ENCODE data around the gene HOXC9.

Gene HOXC9

DNA sequence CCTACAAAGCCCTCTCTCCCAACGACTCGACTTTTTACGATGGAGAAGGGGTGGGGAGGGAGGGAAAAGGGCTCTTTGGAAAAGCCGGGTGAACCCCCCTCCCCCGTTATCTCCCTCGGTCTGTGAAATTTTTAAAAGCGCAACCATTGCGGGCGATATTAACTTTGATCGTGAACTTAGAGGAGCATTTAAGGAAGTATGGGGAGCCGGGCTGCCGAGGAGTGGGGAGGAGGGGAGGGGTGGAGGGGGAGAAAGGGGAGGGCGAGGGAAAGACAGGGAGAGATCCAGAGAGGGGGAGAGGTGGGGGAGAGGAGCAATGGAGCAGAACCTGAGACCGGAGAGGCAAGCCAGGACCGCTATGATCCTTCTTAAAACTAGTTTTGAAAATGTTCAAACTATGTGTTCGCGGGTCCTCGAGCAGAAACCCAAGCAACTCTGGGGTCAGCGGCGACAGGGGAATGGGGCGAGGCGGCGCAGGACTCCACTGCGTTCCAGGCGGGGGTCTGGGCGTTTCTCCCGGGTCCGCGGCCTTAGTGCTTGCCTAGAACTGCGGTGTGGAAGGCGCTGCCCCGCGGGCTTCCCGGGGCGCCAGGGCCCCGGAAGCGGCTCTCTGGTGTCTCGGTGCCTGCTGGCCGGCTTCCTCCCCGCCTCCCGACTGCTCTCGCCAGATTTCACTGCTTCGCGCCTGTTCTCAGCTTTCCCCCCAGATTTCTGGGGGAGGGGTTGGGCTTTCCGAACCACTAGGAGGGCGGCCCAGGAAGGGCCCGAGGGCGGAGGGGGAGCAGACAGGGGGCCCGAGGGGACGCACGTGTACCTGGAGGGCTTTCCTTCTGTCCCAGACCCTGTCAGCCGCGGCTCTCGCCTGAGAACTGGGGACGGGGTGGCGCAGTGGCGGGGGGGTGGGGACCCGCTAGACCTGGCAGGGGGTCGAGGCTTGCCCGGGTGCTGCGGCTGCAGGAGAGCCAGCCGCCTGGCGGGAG, 25.6 kb upstream of the HOXC9 start, which contains the start of gene HOTAIR:
Gene HOTAIR (minus strand): TSS at position 871 of the 980 bp plus-strand sequence.
- H3K27ac ChIP-seq = peak within 1 kb of the TSS; percentile 72
- TF ChIP-seq ZFX (IDR thresholded peaks at IDR 0.05; ENCODE audit: borderline replicate concordance) = no peak
- TF ChIP-seq, protein P1, sequence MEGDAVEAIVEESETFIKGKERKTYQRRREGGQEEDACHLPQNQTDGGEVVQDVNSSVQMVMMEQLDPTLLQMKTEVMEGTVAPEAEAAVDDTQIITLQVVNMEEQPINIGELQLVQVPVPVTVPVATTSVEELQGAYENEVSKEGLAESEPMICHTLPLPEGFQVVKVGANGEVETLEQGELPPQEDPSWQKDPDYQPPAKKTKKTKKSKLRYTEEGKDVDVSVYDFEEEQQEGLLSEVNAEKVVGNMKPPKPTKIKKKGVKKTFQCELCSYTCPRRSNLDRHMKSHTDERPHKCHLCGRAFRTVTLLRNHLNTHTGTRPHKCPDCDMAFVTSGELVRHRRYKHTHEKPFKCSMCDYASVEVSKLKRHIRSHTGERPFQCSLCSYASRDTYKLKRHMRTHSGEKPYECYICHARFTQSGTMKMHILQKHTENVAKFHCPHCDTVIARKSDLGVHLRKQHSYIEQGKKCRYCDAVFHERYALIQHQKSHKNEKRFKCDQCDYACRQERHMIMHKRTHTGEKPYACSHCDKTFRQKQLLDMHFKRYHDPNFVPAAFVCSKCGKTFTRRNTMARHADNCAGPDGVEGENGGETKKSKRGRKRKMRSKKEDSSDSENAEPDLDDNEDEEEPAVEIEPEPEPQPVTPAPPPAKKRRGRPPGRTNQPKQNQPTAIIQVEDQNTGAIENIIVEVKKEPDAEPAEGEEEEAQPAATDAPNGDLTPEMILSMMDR (IDR thresholded peaks at IDR 0.05) = no peak

DNA sequence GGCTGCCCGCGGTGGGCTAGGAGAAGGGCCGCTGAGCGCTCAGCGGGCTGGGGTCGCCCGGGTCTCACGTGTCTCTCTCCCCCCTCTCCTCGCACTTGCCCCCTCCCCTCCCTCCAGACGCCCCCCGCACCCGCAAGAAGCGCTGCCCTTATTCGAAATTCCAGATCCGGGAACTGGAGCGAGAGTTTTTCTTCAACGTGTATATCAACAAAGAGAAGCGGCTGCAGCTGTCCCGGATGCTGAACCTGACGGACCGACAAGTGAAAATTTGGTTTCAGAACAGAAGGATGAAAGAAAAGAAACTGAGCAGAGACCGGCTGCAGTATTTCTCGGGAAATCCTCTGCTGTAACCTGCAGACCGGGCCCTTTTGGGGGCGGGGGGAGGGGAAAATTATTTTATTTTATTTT, 24.9 kb upstream of the HOXC9 start:
- peak overlapping the region; percentile 72 for H3K27ac ChIP-seq
- TF ChIP-seq ZFX (IDR thresholded peaks at IDR 0.05; ENCODE audit: borderline replicate concordance) = no peak
- TF ChIP-seq, protein P1 (IDR thresholded peaks at IDR 0.05) = no peak

DNA sequence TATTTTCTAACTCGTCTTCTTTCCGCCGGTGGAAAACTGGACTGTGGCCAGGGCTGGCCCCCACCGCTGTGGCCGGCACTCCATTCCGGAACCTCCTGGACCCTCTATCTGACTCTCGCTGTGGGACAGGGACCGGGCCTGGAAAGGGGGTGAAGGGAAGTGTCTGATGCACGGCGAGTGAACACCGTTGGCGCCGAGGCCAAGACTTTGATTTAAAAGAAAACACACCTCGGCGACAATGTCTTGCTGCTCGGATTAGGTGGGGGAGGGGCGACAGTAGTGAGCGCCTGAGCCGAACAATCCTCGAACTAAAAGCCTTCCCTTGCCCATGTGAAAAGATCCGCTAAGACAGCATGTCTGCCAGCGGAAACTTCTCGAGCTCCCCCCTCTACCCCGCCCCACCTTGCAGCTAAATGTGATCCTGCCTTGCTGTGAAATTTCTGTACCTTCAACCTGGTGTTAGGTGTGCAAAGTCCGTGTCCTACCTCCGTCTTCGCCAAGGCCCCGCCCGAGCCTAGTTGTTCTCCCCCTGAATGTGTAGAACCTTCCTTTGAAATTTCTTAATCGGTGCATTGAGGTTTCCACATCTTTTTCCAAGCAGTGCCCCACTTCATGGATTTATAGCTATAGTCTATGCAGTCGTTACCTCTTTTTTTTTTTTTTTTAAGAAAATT, 24.3 kb upstream of the HOXC9 start:
- no peak for TF ChIP-seq ZFX (IDR thresholded peaks at IDR 0.05; ENCODE audit: borderline replicate concordance)
- H3K27ac ChIP-seq = peak overlapping the region; percentile 72

DNA sequence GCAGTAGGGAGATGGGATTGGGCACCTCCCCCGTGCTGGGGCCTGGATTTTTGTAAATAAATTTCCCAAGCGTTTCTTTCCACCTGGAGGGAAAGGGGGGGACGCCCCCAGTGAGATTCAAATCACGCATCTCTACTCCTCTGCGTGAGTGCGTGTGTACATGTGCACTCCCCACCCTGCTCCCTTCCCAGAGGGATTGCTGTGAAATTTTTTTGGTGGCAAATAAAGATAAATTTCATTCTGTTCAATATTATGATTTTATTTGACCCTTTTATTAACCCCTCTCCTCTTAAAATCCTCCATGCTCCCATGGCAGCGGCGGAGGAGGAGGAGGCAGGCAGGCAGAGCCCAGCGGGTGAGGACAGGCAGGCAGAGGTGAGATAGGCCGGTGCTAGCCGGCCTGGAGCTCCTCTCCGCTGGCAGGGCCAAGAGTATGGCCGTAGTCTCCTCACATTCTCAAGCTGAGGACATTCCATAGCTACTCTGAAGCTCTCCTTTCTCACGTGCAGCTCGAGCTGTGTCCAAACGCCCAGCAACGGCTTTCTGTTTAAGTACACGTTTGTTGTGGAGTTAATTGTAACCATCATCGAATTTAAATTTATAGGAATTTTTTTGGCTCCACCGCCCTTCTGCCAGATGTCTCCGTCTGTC, 23.7 kb upstream of the HOXC9 start:
- no peak for TF ChIP-seq ZFX (IDR thresholded peaks at IDR 0.05; ENCODE audit: borderline replicate concordance)
- TF ChIP-seq, protein P1 (IDR thresholded peaks at IDR 0.05) = no peak
- peak overlapping the region; percentile 91 for H3K27ac ChIP-seq

DNA sequence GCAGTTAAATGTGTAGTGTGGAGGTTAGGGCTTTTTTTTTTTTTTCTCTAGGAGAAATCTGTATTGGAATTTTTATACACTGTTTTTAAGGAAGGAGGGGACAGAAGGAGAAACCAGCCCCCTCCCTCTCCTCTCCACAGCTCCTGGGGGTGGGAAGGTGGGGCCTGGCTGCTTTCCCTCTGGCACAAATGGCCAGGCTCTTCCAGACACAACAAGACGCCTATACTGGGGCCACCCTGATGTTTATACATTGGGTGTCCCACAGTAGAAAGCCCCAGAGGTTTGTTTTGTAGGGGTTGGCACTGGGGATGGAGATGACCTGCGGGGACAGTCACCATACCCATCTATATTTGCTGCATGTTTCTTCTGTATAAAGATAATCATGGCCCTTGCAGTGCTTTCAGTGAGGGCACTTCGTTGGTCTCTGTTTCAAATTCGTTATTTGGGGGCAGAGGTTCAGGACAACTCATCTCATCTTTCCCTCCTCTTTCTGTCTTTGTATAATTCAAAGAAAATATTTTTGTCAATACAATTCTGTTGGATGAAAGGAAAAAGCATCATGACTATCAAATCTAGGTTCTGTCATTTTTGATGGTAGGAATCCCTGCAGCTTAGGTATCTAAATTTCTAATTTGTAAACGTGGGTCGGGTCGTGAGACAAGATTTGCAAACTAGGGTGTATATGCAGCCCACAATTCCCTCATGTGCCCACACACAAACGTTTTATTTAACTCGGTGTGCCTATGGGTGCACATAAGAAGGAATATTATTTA, 23.0 kb upstream of the HOXC9 start:
- TF ChIP-seq, protein P1 (IDR thresholded peaks at IDR 0.05) = no peak
- no peak for TF ChIP-seq ZFX (IDR thresholded peaks at IDR 0.05; ENCODE audit: borderline replicate concordance)
- H3K27ac ChIP-seq = peak overlapping the region; percentile 91

DNA sequence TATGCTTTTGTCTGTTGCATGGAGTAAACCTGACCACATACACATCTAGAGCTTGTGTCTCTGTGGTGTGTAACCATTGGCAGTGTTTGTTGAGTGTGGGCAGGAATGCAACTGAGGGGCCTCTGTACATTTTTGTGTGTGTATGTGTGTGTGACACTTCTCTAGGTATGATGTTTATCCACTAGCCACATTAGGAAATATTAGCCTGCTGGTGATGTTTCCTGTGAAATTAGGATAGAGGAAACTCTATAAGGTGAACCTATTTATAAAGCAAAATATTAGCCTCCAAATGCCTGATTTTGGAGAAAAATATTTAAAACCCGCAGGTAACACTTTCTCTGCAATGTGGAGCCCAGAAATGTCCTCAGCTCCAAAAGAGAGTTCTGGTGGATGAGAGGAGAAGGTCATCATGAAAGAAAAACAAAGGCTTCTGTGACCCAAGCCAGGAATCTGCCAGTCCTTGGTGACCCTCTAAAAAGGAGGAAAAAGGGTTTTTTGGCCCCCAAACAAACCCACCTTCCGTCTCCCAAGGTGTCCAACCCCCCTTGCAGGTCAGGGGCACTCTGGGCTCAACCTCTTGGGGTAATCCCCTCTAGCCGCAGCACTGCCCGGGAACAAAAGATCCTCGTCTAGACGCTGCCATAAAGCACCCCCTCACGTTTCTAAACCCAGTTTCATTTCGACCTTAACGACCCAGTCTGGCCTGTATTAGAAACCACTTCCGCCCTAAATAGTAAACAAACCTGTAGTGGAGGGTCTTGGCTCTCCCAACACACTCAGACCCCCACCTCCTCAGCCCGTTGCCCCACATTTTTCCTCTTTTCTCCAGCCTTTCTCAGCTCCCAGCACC, 22.1 kb upstream of the HOXC9 start:
- peak overlapping the region; percentile 91 for H3K27ac ChIP-seq
- no peak for TF ChIP-seq ZFX (IDR thresholded peaks at IDR 0.05; ENCODE audit: borderline replicate concordance)
- TF ChIP-seq, protein P1 (IDR thresholded peaks at IDR 0.05) = no peak

Data from 22Rv1 (cell line).